ENCODE data around the gene MYO9B. TPM values are rescaled to one million over a fixed set of nuclear protein-coding genes. Genes with fewer than 3 reads are reported as not detected.

The MYO9B gene
- total RNA-seq, 1 experiment from 2014 or later, result 58.6 TPM

DNA sequence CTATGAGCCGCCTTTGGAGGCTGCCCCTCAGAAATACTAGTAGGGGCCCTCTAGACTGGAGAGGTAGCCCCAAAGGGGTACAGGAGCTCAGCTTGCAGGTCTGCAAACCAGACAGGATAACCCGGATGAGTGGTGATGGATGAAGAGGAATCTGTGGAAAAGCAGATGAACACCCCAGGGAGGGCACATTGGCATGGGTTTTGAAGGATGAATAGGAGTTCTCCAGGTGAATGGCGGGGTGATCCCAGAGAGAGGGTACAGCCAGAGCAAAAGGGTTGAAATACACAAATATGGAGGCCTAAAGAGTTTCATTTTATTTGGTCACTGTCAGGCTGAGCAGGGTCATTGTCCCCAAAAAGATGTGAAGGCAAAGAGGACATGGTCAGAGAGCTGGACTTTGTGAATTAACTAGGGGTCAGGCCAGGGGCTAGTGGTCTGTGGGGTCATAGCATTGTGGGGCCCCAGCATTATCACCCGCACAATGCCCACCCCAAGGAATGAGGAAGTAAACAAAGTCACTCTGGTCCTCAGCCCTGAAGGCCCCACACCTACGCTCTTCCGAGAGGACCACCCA, 165.3 kb downstream of the MYO9B start:
- Mint-ChIP-seq H3K4me3 (no peak overlapping the region; a peak in 1 of 5 replicates), H3K36me3 (ENCODE audit: insufficient read depth in 1 of 3, low read depth in 3 of 3) (peaks cover 4 to 42% (median 32%) of the 10 kb centered on the region in 3 experiments; a peak in 6 of 7 replicates), H3K9me3 (no peaks in the 10 kb centered on the region; a peak in 1 of 5 replicates), H3K27ac (peak overlapping the region; percentile 14 to 87 (median 58); a peak in 4 of 7 replicates), H3K27me3 (ENCODE audit: low read depth) (peaks cover 2% of the 10 kb centered on the region; the same call in 1 of the 2 replicates), H3K4me1 (peaks cover 26 to 30% of the 10 kb centered on the region in 2 experiments)
- Histone ChIP-seq H4K20me1 (ENCODE audit: control insufficient read depth, insufficient read depth, insufficient read length) (no peaks in the 10 kb centered on the region), H3T11ph (ENCODE audit: low read length) (no peak overlapping the region), H3K79me1 (ENCODE audit: insufficient read depth, low read depth, low read length, poor library complexity, severe bottlenecking) (peaks cover 3% of the 10 kb centered on the region), H2AFZ (ENCODE audit: low read length) (no peak overlapping the region), H2BK5ac (ENCODE audit: insufficient read length, low read length) (no peak overlapping the region), H2BK15ac (ENCODE audit: low read depth, low read length) (no peak overlapping the region), H3K23me2 (ENCODE audit: insufficient read length, low read depth, low read length, poor library complexity, severe bottlenecking) (peaks cover 9% of the 10 kb centered on the region), H3K14ac (ENCODE audit: insufficient read depth, low read length) (no peak overlapping the region; the same call in 1 of the 2 replicates), H3K79me2 (ENCODE audit: insufficient read depth, low read length) (peaks cover 26% of the 10 kb centered on the region; the same call in 1 of the 2 replicates), H3K4me2 (ENCODE audit: insufficient read depth, insufficient read length, low read length) (peak overlapping the region; percentile 10), H4K91ac (ENCODE audit: insufficient read length, low read depth, low read length) (no peak overlapping the region), H2BK12ac (ENCODE audit: insufficient read length, low read depth, low read length) (no peak overlapping the region), H3K18ac (ENCODE audit: insufficient read length, low read depth, low read length) (no peak overlapping the region), H4K5ac (ENCODE audit: insufficient read length, low read depth, low read length) (no peak overlapping the region), H3K27ac (ENCODE audit: insufficient read length, low read depth, low read length) (no peak overlapping the region), H3K23ac (ENCODE audit: insufficient read length, low read depth, low read length) (no peak overlapping the region), H3K9ac (ENCODE audit: extremely low read depth, insufficient read length, low read length) (no peak overlapping the region), H3K9me3 (ENCODE audit: control insufficient read depth, low read depth, low read length) (no peaks in the 10 kb centered on the region), H4K8ac (replicated peaks; ENCODE audit: insufficient read length, low read depth, low read length) (no peak overlapping the region), H3K4ac (ENCODE audit: low read depth, low read length) (no peak overlapping the region), H2BK120ac (ENCODE audit: low read depth, low read length, poor library complexity, severe bottlenecking) (no peak overlapping the region), H2AK5ac (ENCODE audit: insufficient read length, low read length) (no peak overlapping the region), H3K56ac (ENCODE audit: insufficient read length, low read depth, low read length) (no peak overlapping the region), H3K27me3 (ENCODE audit: insufficient read depth, low read length) (no peaks in the 10 kb centered on the region), H2BK20ac (ENCODE audit: low read depth, low read length, poor library complexity, severe bottlenecking) (no peak overlapping the region), H3K4me1 (ENCODE audit: insufficient read depth, low read length) (no peaks in the 10 kb centered on the region; the same call in 1 of the 2 replicates)
- no peak for DNase-seq
- TF ChIP-seq, protein P1, sequence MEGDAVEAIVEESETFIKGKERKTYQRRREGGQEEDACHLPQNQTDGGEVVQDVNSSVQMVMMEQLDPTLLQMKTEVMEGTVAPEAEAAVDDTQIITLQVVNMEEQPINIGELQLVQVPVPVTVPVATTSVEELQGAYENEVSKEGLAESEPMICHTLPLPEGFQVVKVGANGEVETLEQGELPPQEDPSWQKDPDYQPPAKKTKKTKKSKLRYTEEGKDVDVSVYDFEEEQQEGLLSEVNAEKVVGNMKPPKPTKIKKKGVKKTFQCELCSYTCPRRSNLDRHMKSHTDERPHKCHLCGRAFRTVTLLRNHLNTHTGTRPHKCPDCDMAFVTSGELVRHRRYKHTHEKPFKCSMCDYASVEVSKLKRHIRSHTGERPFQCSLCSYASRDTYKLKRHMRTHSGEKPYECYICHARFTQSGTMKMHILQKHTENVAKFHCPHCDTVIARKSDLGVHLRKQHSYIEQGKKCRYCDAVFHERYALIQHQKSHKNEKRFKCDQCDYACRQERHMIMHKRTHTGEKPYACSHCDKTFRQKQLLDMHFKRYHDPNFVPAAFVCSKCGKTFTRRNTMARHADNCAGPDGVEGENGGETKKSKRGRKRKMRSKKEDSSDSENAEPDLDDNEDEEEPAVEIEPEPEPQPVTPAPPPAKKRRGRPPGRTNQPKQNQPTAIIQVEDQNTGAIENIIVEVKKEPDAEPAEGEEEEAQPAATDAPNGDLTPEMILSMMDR (conservative IDR thresholded peaks at IDR 0.05), result no peak
- no CpG with 5 or more reads among the region's 6 CpGs for WGBS (ENCODE audit: extremely low coverage, insufficient read length, low lambda C conversion rate)
